ENCODE data around the gene WFS1.

WFS1 gene

GRCh38 chr4:6252051-6252450, 17.6 kb upstream of the WFS1 start:
- TF ChIP-seq MAX (IDR thresholded peaks at IDR 0.05) (no peak), TEAD4 (IDR thresholded peaks at IDR 0.05) (no peak), EGR1 (IDR thresholded peaks at IDR 0.05) (no peak), REST (IDR thresholded peaks at IDR 0.05; ENCODE audit: low read depth) (no peak), USF1 (IDR thresholded peaks at IDR 0.05) (no peak), EP300 (IDR thresholded peaks at IDR 0.05; ENCODE audit: borderline replicate concordance) (no peak), RAD21 (IDR thresholded peaks at IDR 0.05; ENCODE audit: low read depth) (no peak), CEBPB (IDR thresholded peaks at IDR 0.05) (no peak)

GRCh38 chr4:6253111-6253510, 16.5 kb upstream of the WFS1 start:
- TF ChIP-seq MAX (IDR thresholded peaks at IDR 0.05): no peak
- TF ChIP-seq TCF12 (IDR thresholded peaks at IDR 0.05; ENCODE audit: low read depth): no peak
- TF ChIP-seq REST (IDR thresholded peaks at IDR 0.05; ENCODE audit: low read depth): no peak
- TF ChIP-seq ZBTB7A (IDR thresholded peaks at IDR 0.05; ENCODE audit: low read depth): no peak
- TF ChIP-seq EP300 (IDR thresholded peaks at IDR 0.05; ENCODE audit: borderline replicate concordance): no peak
- TF ChIP-seq FOXM1 (IDR thresholded peaks at IDR 0.05; ENCODE audit: borderline replicate concordance, low read depth): no peak
- no peak for TF ChIP-seq TAF1 (IDR thresholded peaks at IDR 0.05; ENCODE audit: low read depth)

- no peak for TF ChIP-seq CREB1 (IDR thresholded peaks at IDR 0.05; ENCODE audit: low read depth)
These were observed 15.7 kb upstream of the WFS1 start for GRCh38 chr4:6253961-6254360.

GRCh38 chr4:6256141-6256540, 13.5 kb upstream of the WFS1 start:
- TF ChIP-seq CEBPB (IDR thresholded peaks at IDR 0.05) (no peak), REST (IDR thresholded peaks at IDR 0.05; ENCODE audit: low read depth) (no peak), CREB1 (IDR thresholded peaks at IDR 0.05; ENCODE audit: low read depth) (no peak), YY1 (IDR thresholded peaks at IDR 0.05; ENCODE audit: low read depth) (no peak), TEAD4 (IDR thresholded peaks at IDR 0.05) (no peak), FOXM1 (IDR thresholded peaks at IDR 0.05; ENCODE audit: borderline replicate concordance, low read depth) (no peak), EP300 (IDR thresholded peaks at IDR 0.05; ENCODE audit: borderline replicate concordance) (no peak), USF1 (IDR thresholded peaks at IDR 0.05) (no peak), ZBTB7A (IDR thresholded peaks at IDR 0.05; ENCODE audit: low read depth) (no peak), TAF1 (IDR thresholded peaks at IDR 0.05; ENCODE audit: low read depth) (no peak)

GRCh38 chr4:6257247-6258025, 12.2 kb upstream of the WFS1 start:
- no peak for TF ChIP-seq YY1 (IDR thresholded peaks at IDR 0.05; ENCODE audit: low read depth)
- no peak for TF ChIP-seq MAX (IDR thresholded peaks at IDR 0.05)
- no peak for TF ChIP-seq TCF12 (IDR thresholded peaks at IDR 0.05; ENCODE audit: low read depth)
- TF ChIP-seq FOXM1 (IDR thresholded peaks at IDR 0.05; ENCODE audit: borderline replicate concordance, low read depth): no peak
- TF ChIP-seq TAF1 (IDR thresholded peaks at IDR 0.05; ENCODE audit: low read depth): no peak
- TF ChIP-seq USF1 (IDR thresholded peaks at IDR 0.05): no peak
- TF ChIP-seq RAD21 (IDR thresholded peaks at IDR 0.05; ENCODE audit: low read depth): no peak
- no peak for TF ChIP-seq EGR1 (IDR thresholded peaks at IDR 0.05)
- TF ChIP-seq TEAD4 (IDR thresholded peaks at IDR 0.05): no peak
- no peak for TF ChIP-seq REST (IDR thresholded peaks at IDR 0.05; ENCODE audit: low read depth)
- no peak for TF ChIP-seq CREB1 (IDR thresholded peaks at IDR 0.05; ENCODE audit: low read depth)
- TF ChIP-seq CEBPB (IDR thresholded peaks at IDR 0.05): no peak
